ENCODE measurements around the gene IQSEC1.

Gene IQSEC1

DNA sequence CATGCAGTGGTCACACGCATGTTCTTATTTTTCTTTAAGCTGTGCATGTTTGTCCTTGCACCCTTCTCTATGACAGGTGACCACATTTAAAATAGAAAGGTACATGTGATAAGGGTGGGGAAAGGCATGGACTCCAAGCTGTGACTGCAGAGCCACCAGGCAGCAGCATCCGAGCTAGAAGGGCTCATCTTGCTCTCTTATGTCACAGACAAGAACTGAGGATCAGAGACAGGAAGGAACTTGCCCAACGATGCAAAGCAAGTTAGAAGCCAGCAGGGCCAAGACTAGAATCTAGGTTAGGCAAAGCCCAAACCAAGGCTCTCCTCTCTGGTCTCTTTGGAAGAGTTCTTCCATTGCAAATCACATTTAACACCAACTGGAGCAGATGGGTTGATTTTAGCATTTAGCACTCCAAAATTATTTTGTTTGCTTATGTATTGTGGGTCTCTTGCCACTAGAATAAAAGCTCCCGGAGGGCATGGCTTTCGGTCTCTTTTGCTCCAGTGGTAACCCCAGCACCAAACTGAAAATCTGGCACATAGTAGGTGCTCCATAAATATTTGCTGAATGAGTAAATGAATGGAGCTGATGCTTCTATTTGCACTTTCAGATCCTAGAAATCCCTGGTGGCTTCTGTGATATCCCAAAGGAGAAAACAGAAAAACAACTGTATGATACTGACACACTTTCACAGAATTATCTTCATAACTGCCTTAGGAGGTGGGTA is 84.3 kb downstream of the IQSEC1 start:
- Mint-ChIP-seq H3K4me1 (peaks cover 35% of the 10 kb centered on the region), H3K27ac (no peak overlapping the region), H3K9me3 (no peaks in the 10 kb centered on the region), H3K36me3 (ENCODE audit: low read depth) (peaks cover 5% of the 10 kb centered on the region), H3K4me3 (no peak overlapping the region), H3K27me3 (no peaks in the 10 kb centered on the region)
- ATAC-seq (no peak), DNase-seq (no peak)

DNA sequence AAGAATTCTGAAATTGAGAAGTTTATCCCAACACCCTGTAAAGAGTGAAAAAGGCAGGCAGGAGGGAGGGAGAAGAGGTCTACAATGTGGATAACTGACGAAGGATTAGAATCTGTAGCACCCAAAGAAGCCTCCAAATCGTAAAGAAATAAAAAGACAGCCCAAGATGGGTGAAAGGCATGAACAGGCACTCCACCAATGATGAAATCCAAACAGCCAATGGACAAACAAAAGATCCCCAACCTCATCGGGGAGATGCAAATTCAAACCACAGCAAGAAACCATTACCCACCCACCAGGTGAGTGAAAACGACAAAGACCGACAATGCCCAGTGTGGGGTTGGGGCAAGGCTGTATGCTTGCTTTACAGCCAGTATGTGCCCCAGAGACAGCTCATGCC is 85.6 kb downstream of the IQSEC1 start:
- H3K4me3 Mint-ChIP-seq = no peak overlapping the region
- peaks cover 5% of the 10 kb centered on the region for H3K36me3 Mint-ChIP-seq (ENCODE audit: low read depth)
- DNase-seq = no peak
- no peak for ATAC-seq
- H3K9me3 Mint-ChIP-seq = no peaks in the 10 kb centered on the region
- H3K27ac Mint-ChIP-seq = no peak overlapping the region
- H3K27me3 Mint-ChIP-seq = no peaks in the 10 kb centered on the region
- peaks cover 43% of the 10 kb centered on the region for H3K4me1 Mint-ChIP-seq

DNA sequence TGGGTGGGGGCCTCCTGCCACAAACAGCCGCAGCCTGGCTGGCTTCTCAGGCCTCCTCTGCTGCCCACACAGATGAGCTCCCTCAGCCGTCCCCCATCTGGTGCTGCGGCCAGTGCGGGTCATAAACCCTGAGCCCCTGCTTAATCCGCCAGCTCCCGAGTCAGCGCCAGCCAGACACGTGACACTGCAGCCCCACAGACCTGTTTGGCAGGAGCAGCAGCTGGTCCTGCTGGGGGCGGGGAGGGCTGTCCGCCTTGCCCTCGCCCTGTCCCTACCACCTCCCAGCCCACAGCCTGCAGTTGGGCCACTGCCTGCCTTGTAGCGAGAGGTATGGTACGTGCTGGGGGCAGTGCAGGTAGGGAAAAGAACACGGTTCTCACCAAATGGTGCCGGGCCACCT is 86.2 kb downstream of the IQSEC1 start:
- DNase-seq = no peak
- no peak overlapping the region for H3K27ac Mint-ChIP-seq
- peaks cover 5% of the 10 kb centered on the region for H3K36me3 Mint-ChIP-seq (ENCODE audit: low read depth)
- H3K27me3 Mint-ChIP-seq = no peaks in the 10 kb centered on the region
- no peak overlapping the region for H3K4me3 Mint-ChIP-seq
- ATAC-seq = no peak
- H3K4me1 Mint-ChIP-seq = peaks cover 46% of the 10 kb centered on the region
- H3K9me3 Mint-ChIP-seq = no peaks in the 10 kb centered on the region

DNA sequence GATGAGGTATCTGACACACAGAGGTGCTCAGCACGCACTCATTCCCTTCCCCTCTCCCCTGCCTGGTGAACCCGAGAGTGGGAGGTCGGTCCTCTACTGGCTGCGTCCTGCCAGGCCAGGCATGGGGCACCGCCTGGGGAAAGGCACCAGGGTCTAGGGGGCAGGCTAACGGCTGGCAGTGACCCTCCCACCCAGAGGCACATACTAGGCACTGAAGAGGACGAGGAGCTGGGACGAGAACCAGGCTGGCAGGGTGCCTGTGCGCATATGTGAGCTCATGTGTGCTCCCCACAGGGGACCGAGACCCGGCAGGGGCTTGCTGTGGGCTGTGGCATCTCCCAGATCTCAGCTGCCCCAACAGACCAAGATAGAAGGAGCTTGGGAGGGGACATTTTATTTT is 86.7 kb downstream of the IQSEC1 start:
- ATAC-seq (no peak), DNase-seq (no peak)
- no peak overlapping the region for H3K27ac Mint-ChIP-seq
- H3K9me3 Mint-ChIP-seq = no peaks in the 10 kb centered on the region
- peaks cover 50% of the 10 kb centered on the region for H3K4me1 Mint-ChIP-seq
- H3K4me3 Mint-ChIP-seq = no peak overlapping the region
- H3K27me3 Mint-ChIP-seq = no peaks in the 10 kb centered on the region
- peaks cover 5% of the 10 kb centered on the region for H3K36me3 Mint-ChIP-seq (ENCODE audit: low read depth)

DNA sequence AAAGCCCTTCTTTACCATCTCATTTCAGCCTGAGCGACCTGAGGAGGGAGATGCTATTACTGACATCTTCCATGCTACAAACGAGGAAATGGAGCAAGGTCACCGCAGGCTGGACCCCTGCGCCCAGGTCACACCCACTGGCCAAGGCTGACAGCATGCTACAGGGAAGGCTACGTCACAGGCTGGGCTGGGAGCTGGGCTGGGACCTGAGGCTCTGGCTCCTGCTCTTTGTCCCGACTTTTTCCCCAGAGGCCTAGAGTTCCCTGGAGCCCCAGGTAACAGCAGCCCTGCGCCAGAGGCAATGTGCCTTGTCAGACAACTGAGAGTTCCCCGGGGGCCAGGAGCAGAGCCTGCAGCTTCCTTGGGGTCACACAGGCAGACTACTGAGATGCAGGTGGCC is 87.2 kb downstream of the IQSEC1 start:
- no peak overlapping the region for H3K27ac Mint-ChIP-seq
- no peaks in the 10 kb centered on the region for H3K9me3 Mint-ChIP-seq
- peaks cover 5% of the 10 kb centered on the region for H3K36me3 Mint-ChIP-seq (ENCODE audit: low read depth)
- no peaks in the 10 kb centered on the region for H3K27me3 Mint-ChIP-seq
- peaks cover 54% of the 10 kb centered on the region for H3K4me1 Mint-ChIP-seq
- ATAC-seq (no peak), DNase-seq (no peak)
- no peak overlapping the region for H3K4me3 Mint-ChIP-seq

DNA sequence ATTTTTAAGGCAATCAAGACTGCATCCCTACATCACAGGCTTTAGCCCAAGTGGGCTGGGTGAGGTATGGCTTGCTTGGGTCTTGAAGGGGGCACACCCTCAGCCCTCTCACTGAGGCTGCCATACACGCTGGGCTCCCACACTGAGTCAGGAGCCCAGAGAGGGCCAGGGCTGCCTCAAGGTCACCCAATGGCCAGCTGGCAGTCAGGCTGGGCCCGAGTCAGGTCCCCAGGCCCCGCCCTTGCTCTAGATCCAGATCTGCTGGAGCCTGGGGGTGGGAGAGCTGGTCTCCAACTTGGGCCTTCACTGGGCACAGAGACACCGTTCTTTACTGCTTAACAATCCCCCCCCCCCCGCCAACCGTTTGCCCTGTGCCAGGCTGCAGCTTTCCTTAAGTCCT is 88.1 kb downstream of the IQSEC1 start:
- peaks cover 5% of the 10 kb centered on the region for H3K36me3 Mint-ChIP-seq (ENCODE audit: low read depth)
- H3K27me3 Mint-ChIP-seq = no peaks in the 10 kb centered on the region
- H3K4me3 Mint-ChIP-seq = no peak overlapping the region
- H3K4me1 Mint-ChIP-seq = peaks cover 51% of the 10 kb centered on the region
- H3K27ac Mint-ChIP-seq = no peak overlapping the region
- DNase-seq (no peak), ATAC-seq (no peak)
- H3K9me3 Mint-ChIP-seq = no peaks in the 10 kb centered on the region

DNA sequence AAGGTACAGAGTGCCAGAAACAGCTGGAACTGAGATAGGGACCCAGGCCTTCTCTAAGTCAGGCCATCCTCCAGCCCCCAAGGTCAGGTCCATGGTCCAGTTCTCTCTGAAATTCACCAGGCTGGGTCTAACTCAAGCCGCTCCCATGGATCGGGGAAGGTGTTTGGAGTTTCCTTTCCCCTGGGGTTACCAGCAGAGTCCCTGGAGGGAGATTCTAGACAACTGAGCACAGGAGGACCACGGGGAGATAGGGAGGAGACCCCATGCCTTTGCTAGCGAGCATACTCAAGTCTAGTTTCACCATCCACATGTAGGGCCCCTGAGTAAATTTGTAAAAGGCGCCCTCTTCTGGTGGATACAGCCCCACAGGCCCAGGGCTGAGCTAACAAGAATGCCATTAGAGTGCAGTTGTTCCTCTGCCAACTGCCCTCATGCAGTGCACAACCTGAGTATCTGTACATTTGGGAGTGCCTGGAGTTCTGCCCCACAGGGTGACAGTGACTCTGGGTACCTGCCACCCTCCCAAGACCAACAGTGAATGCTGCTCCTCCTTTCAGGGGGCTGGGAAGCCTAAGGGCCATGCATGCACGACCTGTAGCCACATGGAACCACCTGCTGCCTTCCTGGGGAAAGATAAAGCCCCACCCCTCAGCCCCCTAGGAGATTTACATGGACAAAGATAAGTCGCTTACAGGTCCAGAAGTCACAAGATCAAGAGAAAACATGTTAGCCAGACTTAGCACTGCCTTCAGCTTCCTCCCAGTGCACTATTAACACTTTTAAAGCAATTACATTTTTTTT is 89.0 kb downstream of the IQSEC1 start:
- Mint-ChIP-seq H3K27me3 (no peaks in the 10 kb centered on the region), H3K9me3 (no peaks in the 10 kb centered on the region), H3K4me1 (peaks cover 49% of the 10 kb centered on the region), H3K4me3 (no peak overlapping the region), H3K36me3 (ENCODE audit: low read depth) (peaks cover 5% of the 10 kb centered on the region), H3K27ac (no peak overlapping the region)
- DNase-seq (peak; percentile 61), ATAC-seq (peak; percentile 83)

DNA sequence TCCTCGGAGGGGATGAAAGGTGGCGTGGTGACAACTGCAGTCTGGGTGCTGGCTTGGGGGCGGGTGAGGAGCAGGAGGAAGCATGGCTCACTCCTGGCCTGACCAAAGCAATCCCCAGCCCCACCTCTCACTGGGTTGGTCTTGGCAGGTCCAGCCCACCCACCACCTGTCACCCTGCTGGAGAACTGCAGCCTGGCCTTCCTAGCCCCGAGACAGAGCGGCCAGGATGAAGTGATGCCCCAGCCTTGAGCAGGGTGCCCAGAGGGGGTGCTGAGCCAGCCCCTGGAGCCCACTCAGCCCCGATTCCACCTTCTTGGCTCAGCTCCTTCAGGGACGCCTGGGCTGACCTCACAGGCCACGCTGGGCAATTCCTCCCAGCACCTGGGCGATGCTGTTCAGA is 89.9 kb downstream of the IQSEC1 start:
- DNase-seq = no peak
- no peak overlapping the region for H3K4me3 Mint-ChIP-seq
- peaks cover 5% of the 10 kb centered on the region for H3K36me3 Mint-ChIP-seq (ENCODE audit: low read depth)
- peaks cover 44% of the 10 kb centered on the region for H3K4me1 Mint-ChIP-seq
- H3K27ac Mint-ChIP-seq = no peak overlapping the region
- H3K9me3 Mint-ChIP-seq = no peaks in the 10 kb centered on the region
- no peaks in the 10 kb centered on the region for H3K27me3 Mint-ChIP-seq
- ATAC-seq = peak; percentile 7

DNA sequence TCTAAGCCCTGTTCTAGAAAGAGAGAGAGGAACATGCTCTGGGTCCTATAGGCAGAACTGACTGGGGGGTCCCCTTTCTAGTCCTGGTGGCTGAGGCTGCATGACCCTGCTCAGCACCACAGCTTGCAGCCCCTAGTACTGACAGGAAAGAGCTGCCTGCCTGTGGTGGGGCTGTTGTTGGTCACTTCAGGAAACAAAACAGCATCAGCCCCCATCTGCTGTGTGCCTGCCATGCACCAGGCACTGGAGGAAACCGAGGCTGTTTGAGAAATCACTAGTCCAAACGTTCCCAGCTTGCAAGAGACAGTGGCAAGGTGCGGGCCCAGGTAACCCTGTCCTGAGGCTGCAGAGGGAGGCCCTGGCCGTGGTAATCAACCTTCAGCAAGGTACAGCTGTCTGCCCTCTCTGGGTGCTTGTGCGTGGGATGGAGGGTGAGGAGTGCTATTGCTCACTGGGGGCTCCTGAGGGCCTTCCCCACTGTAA is 90.6 kb downstream of the IQSEC1 start:
- Mint-ChIP-seq H3K27ac (no peak overlapping the region), H3K4me1 (peaks cover 44% of the 10 kb centered on the region), H3K4me3 (no peak overlapping the region), H3K36me3 (ENCODE audit: low read depth) (peaks cover 5% of the 10 kb centered on the region), H3K27me3 (no peaks in the 10 kb centered on the region), H3K9me3 (no peaks in the 10 kb centered on the region)
- DNase-seq (no peak), ATAC-seq (no peak)

DNA sequence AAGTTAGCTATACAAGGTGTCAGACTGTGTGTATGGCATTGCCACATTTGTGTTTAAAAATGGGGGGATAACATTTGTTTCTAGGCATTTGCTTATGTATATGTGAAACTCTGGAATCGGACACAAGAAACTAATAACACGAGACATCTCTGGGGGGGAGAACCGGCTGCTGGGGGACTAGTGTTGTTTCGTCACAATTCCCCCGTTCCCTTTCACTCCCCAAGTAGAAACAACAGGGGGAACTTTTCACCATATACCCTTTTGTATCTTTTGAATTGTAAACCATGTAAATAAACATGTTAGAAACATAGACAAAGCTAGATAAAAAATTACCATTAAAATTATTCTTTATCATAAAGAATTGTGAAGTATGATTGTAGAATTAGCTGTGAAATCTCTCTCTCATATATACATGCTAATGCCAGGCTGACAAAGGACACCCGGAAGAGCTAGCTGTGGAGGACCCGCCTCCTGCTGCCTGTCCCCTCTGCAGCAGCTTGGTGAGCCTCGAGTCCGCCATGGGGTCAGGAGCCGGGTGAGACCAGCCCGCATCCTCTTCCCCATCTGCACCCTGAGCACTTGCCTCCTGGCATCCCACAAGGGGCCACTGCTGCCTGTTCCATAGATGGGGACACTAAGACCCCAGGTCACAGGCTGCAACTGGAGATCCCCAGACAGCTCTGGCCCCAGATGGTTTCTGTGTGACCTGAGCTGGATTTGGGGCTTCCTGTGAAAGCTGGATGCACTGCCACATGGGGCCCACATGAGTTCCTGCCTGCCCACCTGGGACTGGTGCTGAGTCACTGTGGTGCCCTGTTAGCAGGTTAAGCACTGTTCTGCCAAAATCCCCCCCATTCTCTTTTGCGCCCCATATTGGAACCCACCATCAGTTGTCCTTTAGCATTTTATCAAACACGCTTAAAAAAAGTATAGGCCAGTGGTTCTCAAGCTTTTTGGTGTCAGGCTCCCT is 91.6 kb downstream of the IQSEC1 start:
- Mint-ChIP-seq H3K27me3 (no peaks in the 10 kb centered on the region), H3K27ac (peak overlapping the region; percentile 34), H3K9me3 (no peaks in the 10 kb centered on the region), H3K4me1 (peaks cover 40% of the 10 kb centered on the region), H3K36me3 (ENCODE audit: low read depth) (no peaks in the 10 kb centered on the region), H3K4me3 (no peak overlapping the region)
- DNase-seq (no peak), ATAC-seq (peak; percentile 29)

DNA sequence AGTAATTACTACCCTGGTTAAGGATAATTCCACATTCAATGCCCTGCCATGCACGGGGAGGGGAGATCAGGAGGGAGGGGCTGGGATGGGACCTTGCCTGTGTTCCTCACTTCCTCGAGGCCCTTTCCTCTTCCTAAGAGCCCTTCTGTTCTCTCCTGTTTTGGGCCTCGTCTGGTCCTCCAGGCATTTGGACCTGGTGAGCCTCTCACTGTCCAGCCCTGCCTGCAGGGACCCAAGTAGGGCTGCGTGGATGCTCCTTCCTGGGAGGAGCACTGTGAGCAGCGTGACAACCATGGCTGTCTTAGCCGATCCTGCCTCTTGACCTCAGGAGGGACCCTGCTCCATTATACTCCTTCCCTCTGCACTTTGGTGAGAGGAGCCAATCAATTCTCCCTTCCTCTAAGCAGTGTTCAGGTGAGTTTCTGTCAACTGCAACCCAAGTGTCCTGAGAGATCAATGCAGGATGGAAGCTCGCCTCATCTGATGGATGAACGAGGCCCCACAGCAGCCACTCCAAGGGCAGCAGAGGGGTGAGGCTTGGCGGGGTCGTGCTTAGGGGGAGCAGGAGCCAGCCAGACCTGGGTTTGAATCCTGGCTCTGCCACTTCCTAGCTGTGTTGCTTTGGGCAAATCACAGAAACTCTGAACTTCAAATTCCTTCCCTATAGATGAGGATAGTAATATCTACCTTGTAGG is 92.5 kb downstream of the IQSEC1 start:
- Mint-ChIP-seq H3K27ac (no peak overlapping the region), H3K4me3 (no peak overlapping the region), H3K27me3 (no peaks in the 10 kb centered on the region), H3K9me3 (no peaks in the 10 kb centered on the region), H3K4me1 (peaks cover 38% of the 10 kb centered on the region), H3K36me3 (ENCODE audit: low read depth) (no peaks in the 10 kb centered on the region)
- DNase-seq = no peak
- no peak for ATAC-seq

DNA sequence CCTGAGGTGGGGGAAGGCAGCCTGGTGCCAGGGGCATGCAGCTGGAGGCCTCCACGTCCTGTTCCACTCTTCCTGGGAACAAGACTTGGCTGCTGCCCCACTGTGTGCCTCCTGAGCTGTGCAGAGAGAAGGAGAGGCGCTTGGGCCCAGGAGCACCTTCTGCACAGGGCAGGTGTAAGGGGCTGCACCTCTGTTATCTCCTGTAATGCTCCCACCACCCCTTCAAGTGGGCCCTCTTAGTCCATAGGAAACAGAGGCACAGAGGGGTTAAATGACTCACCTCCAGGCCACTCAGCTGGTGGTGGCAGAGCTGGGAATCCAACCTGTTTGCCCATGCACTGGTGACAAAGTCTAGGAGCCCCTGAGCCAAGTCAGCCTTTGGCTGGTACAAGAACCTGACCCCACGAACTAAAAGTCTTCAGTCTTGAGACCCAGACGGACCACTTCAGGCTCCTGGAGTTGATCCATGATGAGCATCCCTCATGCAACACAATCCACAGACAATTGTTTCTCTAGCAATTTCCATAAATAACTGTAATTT is 93.2 kb downstream of the IQSEC1 start:
- Mint-ChIP-seq H3K4me1 (peaks cover 36% of the 10 kb centered on the region), H3K4me3 (no peak overlapping the region)

DNA sequence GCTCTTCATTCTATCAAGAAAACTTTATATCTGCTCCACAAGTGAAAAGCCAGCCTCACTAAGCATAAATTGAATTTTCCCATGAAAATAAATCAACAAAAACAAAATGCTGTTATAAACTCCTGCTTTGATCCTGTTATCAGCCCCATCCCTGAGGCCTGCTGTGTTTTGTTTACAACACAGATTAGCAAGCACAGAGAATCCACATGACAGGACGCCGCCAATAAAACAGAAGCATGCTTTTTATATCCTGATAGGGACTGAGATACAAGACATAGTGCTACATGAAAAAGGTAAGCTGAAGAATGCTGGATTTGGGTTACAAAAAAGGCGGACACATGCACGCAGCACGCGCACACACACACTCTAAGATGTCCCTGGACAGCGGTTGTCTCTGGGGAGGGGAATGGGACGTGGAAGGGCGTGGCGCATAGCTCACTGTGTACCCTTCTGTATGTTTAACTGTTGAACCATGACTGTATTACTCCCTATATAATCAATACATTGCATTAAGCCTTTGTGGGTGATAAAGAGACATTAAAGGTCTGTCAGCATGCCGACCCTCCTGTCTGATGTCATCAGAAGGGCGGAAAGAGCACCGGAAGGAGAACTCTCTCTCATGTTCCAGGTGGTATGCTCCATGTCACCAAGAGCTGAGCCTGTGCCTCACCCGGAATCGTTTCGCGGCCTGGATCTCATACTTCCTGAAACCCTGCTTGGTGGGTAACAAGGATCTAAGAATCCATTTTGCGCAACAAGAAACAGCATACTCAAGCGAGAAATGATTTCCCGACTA is 93.9 kb downstream of the IQSEC1 start:
- ATAC-seq (no peak), DNase-seq (no peak)
- no peak overlapping the region for H3K27ac Mint-ChIP-seq
- no peaks in the 10 kb centered on the region for H3K9me3 Mint-ChIP-seq
- H3K36me3 Mint-ChIP-seq (ENCODE audit: low read depth) = no peaks in the 10 kb centered on the region
- H3K27me3 Mint-ChIP-seq = no peaks in the 10 kb centered on the region
- H3K4me3 Mint-ChIP-seq = no peak overlapping the region
- H3K4me1 Mint-ChIP-seq = peaks cover 35% of the 10 kb centered on the region

More for the DNA sequence above, 93.2 kb downstream of the IQSEC1 start:
- ATAC-seq (no peak), DNase-seq (no peak)
- Mint-ChIP-seq H3K36me3 (ENCODE audit: low read depth) (no peaks in the 10 kb centered on the region), H3K27ac (no peak overlapping the region), H3K9me3 (no peaks in the 10 kb centered on the region), H3K27me3 (no peaks in the 10 kb centered on the region)
